Fibroblast of upper back skin (primary cell): Measurements from ENCODE around the gene ATAD2B.
"Not testable (repeated sequence)": the region's sequence is repeated elsewhere in the genome, so short reads cannot be mapped to it uniquely, and the experiment has no call there.

Experiments
- DNase-seq: peaks from one replicate; pipeline ENCODE4 v3.0.0-alpha.2; 2013

The ATAD2B gene

GRCh38 chr2:23782646-23783045, 144.3 kb downstream of the ATAD2B start:
- DNase-seq, result no peak

GRCh38 chr2:23782126-23782525, 144.8 kb downstream of the ATAD2B start:
- DNase-seq, result no peak

GRCh38 chr2:23780465-23780864, 146.5 kb downstream of the ATAD2B start:
- not testable (repeated sequence) for DNase-seq

DNA sequence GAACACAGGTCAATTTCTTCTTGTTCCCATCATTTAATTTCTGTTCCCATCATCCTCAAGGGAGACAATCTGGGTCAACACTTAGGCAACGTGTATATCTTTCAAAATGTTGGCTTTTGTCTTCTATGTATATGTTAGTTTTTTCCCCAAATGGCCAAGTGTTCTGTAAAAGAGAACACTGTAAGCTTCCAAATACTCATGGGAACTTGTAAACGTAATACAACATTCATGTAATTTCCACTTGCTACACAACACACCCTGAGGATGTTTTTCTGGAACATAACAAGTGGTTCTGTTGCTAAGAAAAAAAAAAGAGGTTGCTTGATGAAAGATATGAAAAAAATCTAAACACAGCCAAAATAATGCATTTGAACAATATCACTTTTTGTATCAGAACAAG, 149.1 kb downstream of the ATAD2B start:
- DNase-seq, result no peak

- DNase-seq, result no peak
These were observed 150.9 kb downstream of the ATAD2B start for GRCh38 chr2:23776021-23776420.

DNA sequence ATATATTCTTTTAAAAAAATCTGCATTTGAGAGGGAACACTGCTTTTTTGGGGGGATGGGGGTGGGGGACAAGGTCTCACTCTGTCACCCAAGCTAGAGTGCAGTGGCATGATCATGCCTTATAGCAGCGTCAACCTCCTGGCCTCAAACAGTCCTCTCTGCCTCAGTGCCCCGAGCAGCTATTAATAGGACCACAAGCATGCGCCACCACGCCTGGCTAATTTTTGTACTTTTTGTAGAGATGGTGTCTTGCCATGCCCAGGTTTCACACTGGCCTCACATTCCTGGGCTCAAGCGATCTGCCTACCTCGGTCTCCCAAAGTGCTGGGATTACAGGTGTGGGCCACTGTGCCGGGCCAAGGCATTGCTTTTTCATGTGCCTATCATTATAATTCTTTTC, 154.2 kb downstream of the ATAD2B start:
- DNase-seq, result no peak

DNA sequence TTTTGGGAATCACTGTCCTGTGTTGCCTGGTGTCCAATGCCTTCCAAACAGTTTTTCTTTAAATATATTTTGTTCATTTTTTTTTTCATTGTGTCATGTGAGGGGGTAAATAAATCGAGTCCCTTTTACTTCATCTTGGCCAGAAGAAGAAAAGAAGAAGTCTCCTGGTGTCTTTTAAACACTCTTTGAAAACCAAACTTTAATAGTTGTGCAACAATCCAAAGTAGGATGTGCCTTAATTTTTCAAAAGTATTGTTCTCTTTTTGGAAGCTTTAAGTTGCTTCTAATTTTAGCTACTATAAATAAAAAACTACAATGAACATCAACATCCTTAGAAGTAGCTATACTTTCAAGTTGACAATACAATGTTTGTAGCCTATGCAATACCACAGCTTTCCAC, 154.9 kb downstream of the ATAD2B start:
- DNase-seq, result no peak

DNA sequence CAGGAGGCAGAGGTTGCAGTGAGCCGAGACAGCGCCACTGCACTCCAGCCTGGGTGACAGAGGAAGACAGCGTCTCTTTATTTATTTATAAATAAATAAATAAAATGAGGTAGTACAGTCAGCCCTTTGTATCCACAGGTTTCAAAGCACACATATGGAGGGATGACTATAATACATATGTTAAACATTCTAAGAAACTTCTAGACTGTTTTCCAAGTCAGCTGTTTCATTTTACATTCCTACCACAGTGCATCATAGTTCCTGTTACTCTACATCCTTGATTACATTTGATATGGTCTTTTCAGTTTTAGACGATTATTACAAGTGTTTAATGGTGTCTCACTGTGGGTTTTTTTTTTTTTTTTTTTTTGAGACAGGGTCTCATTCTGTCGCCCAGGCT, 157.6 kb downstream of the ATAD2B start:
- DNase-seq, result peak; percentile 37

- DNase-seq, result peak; percentile 78
These were observed 158.9 kb downstream of the ATAD2B start for GRCh38 chr2:23767876-23768621.

- DNase-seq, result no peak
These were observed 164.8 kb downstream of the ATAD2B start for GRCh38 chr2:23762141-23762540.

DNA sequence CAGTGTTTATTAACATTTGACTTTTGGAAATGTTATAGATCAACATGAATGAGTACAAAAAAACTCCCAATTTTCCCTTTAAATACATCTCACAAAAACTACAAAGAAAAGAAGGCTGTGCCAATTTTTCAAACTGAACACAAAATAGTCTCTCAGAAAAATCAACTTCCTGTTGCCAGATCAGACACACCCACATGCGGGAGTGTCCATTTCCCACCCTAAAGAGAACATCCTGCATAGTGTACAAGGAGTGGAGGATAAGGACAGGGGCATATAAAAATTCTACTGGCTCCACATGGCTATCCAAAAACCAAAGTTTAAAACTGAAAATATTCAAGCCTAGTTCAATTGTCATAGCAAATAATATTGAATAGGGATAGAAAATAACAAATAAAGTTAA, 165.3 kb downstream of the ATAD2B start:
- DNase-seq, result no peak

GRCh38 chr2:23760736-23761135, 166.2 kb downstream of the ATAD2B start:
- peak; percentile 64 for DNase-seq

GRCh38 chr2:23757686-23758433, 169.1 kb downstream of the ATAD2B start:
- peak; percentile 79 for DNase-seq

DNA sequence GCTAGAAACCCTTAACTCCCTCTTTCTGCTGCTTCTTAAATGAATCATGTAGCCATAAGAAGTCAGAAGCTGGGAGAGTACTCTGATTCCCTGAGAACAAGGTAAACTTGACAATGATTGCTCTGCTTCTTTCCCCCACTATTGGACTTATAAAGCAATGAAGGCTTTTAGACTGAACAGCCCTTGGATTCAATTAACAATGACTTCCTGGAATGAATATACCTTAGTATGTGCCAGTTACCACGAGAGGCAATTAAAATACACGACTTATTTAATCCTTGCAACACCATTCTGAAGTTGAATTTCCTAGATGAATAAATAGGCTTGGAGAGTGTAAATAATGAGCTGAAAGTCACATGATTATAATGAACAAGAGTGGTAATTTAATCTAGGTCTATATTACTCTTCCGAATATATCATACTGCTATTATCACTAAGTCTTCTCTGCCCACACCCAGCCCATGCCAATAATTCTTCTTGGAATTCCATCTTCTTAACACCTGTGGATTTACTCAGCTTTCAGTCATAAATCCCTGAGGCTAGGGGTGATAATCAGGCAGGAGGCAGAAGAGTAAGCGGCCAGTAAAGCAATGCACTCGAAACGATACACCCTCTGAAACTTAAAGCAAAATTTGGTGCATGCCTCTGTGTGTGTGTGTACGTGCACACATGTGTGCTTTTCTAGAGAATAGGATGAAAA, 170.2 kb downstream of the ATAD2B start:
- DNase-seq, result peak; percentile 54

DNA sequence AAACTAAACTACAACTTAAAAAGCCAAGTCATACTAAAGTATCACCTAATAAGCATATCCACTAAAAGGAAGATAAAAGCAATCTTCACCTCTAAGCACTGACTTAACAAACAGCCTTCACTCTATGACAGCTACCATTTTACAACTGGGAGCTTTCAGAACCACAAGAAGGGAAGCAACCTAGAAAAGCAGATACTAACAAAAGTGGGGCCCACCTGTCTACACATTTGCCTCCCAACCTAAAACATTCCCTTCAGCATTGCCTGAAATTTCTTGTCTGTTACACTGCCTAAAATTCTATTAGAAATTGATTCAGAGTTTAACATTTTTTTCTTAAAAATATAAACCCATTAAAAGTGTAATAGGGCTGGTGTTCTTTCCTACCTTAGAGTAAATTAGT, 172.0 kb downstream of the ATAD2B start:
- no peak for DNase-seq

GRCh38 chr2:23753291-23754010, 173.5 kb downstream of the ATAD2B start:
- DNase-seq, result no peak

- peak; percentile 35 for DNase-seq
These were observed 175.1 kb downstream of the ATAD2B start for GRCh38 chr2:23751747-23752265.

GRCh38 chr2:23746141-23746863, 180.6 kb downstream of the ATAD2B start:
- DNase-seq, result no peak

DNA sequence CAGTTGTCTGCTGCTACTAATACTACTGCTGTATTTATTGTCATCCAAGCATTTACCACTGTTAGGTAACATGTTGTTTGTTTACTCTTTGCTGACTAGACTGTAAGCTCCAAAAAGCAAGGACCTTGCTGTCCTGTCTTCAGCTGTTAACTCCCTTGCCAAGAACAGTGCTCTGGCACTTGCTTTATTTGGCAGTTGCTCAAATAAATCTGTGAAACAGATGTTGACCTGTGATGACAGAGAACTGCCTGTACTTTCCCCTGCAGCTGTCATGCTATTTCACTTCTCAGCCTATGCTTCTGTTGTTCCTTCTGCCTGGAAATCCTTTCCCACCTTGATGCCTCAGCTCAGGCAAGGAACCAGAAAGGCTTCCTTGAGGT, 181.2 kb downstream of the ATAD2B start:
- DNase-seq, result peak; percentile 49

GRCh38 chr2:23745068-23745725, 181.7 kb downstream of the ATAD2B start:
- DNase-seq, result no peak

- DNase-seq, result not testable (repeated sequence)
These were observed 190.1 kb downstream of the ATAD2B start for GRCh38 chr2:23736783-23737182.

DNA sequence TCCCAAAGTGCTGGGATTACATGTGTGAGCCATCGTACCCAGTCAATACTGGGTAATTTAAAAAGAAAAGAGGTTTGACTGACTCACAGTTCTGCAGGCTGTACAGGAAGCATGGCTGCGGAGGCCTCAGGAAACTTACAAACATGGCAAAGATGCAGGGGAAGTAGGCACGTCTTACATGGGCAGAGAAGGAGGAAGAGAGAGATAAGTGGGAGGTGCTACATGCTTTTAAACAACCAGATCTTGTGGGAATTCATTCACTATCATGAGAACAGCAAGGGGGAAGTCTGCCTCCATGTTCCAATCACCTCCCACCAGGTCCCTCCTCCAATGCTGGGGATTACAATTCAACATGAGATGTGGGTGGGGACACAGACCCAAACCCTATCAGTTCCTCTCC, 192.5 kb downstream of the ATAD2B start:
- DNase-seq, result no peak
